Thyroid gland (tissue), 4 donors: Measurements from ENCODE around the gene STAT3. TPM values are rescaled to one million over a fixed set of nuclear protein-coding genes. Genes with fewer than 3 reads are reported as not detected.
"Not testable (repeated sequence)": the region's sequence is repeated elsewhere in the genome, so short reads cannot be mapped to it uniquely, and the experiment has no call there.

Source experiments
- DNase-seq, 2 donors: peaks; one replicate each; pipeline ENCODE4 v3.0.0-alpha.2; 2019
- H3K27ac ChIP-seq, 3 donors: fragments of 200-600 bp; sonication (generic); 1 replicate in 2 of 3; 2 replicates in 1 of 3; pipeline ENCODE4 v1.5.1; 2016 to 2019; ENCODE audit warnings: mild to moderate bottlenecking in 1 of 3, moderate library complexity in 1 of 3
- H3K27me3 ChIP-seq: fragments of 200-600 bp; sonication (generic); one replicate; pipeline ENCODE4 v1.5.1; 2019
- H3K36me3 ChIP-seq, 2 donors: fragments of 200-600 bp; sonication (generic); one replicate each; pipeline ENCODE4 v1.5.1; 2016 to 2019
- H3K4me1 ChIP-seq, 2 donors: fragments of 200-600 bp; sonication (generic); one replicate each; pipeline ENCODE4 v1.5.1; 2017 to 2019
- H3K4me3 ChIP-seq, 3 donors: fragments of 200-600 bp; sonication (generic); replicated peaks in 1 of 3; 1 replicate in 2 of 3; 2 replicates in 1 of 3; pipeline ENCODE4 v1.5.1; 2016; ENCODE audit warnings: mild to moderate bottlenecking in 1 of 3
- H3K9me3 ChIP-seq: fragments of 200-600 bp; sonication (generic); one replicate; pipeline ENCODE4 v1.5.1; 2017
- CTCF ChIP-seq, 6 experiments: fragments of 200-600 bp in 3 of 6; fragments of 450-650 bp in 3 of 6; sonication (generic) in 3 of 6; IDR thresholded peaks; one replicate each; pipeline ENCODE4 v1.5.1; 2016 to 2019; ENCODE audit warnings: antibody characterized with exemption in 6 of 6, mild to moderate bottlenecking in 2 of 6, inconsistent platforms in 1 of 6, moderate library complexity in 1 of 6
- POLR2A ChIP-seq, 2 donors: fragments of 450-650 bp; IDR thresholded peaks; one replicate each; pipeline ENCODE4 v1.6.1; 2017; ENCODE audit warnings: antibody characterized with exemption in 2 of 2, mild to moderate bottlenecking in 2 of 2, moderate library complexity in 1 of 2
- WGBS, 2 donors: methylation state at CpG; one replicate each; pipeline ENCODE4 v1.1.5; 2017; 5-methylcytosine and 5-hydroxymethylcytosine counted together
- intact Hi-C: fragments of 100-400 bp; cut with DNase I; formaldehyde crosslinking; loops from one replicate; pipeline ENCODE4 v1.15.1; 2023
- total RNA-seq, 4 donors: library from RNA; depleted of rRNA; stranded (reverse); fragments of >200 nt; gene quantifications; one replicate each; pipeline ENCODE4 v1.2.3, GENCODE V29; 2016

STAT3 gene
- total RNA-seq, 4 donors from 2014 or later, result 147 to 292 (median 206) TPM

GRCh38 chr17:42308446-42308845, 79.8 kb downstream of the STAT3 start:
- whole genome bisulfite sequencing, 2 donors, result 89 to 91% methylated on average over 7 of the region's 7 CpGs
- Histone ChIP-seq H3K27ac (peak overlapping the region in 1 of 3 donors; percentile 34), H3K36me3 (peaks cover 17 to 25% of the 10 kb centered on the region in 2 donors), H3K9me3 (no peaks in the 10 kb centered on the region), H3K4me3 (no peak overlapping the region), H3K27me3 (no peaks in the 10 kb centered on the region), H3K4me1 (peaks cover 19 to 26% of the 10 kb centered on the region in 2 donors)
- DNase-seq, result no peak
- intact Hi-C loops, result no loop called here
- TF ChIP-seq POLR2A (IDR thresholded peaks at IDR 0.05) (no peak), CTCF (IDR thresholded peaks at IDR 0.05) (no peak)

- H3K4me1 ChIP-seq, result peaks cover 15 to 20% of the 10 kb centered on the region in 2 donors
- 92 to 94% methylated on average over 19 of the region's 19 CpGs for WGBS, 2 donors
- intact Hi-C loops, result no loop called here
- no peaks in the 10 kb centered on the region for H3K27me3 ChIP-seq
- no peak for TF ChIP-seq POLR2A (IDR thresholded peaks at IDR 0.05)
- no peak for DNase-seq
- no peak overlapping the region for H3K4me3 ChIP-seq
- H3K9me3 ChIP-seq, result no peaks in the 10 kb centered on the region
- no peak overlapping the region for H3K27ac ChIP-seq
- peaks cover 17 to 26% of the 10 kb centered on the region in 2 donors for H3K36me3 ChIP-seq
These were observed 80.8 kb downstream of the STAT3 start for GRCh38 chr17:42307362-42307927.

GRCh38 chr17:42306385-42306667, 81.9 kb downstream of the STAT3 start:
- intact Hi-C loops, result no loop called here
- peaks cover 23 to 37% of the 10 kb centered on the region in 2 donors for H3K36me3 ChIP-seq
- no peak overlapping the region for H3K27ac ChIP-seq
- H3K4me1 ChIP-seq, result peaks cover 6 to 9% of the 10 kb centered on the region in 2 donors
- 95 to 96% methylated on average over 5 of the region's 5 CpGs for WGBS, 2 donors
- H3K4me3 ChIP-seq, result no peak overlapping the region
- H3K27me3 ChIP-seq, result no peaks in the 10 kb centered on the region
- DNase-seq, result no peak
- no peaks in the 10 kb centered on the region for H3K9me3 ChIP-seq
- TF ChIP-seq CTCF (IDR thresholded peaks at IDR 0.05) (no peak), POLR2A (IDR thresholded peaks at IDR 0.05) (no peak)

- H3K27ac ChIP-seq, result no peak overlapping the region
- H3K4me1 ChIP-seq, result peaks cover under 1 to 4% of the 10 kb centered on the region in 2 donors
- intact Hi-C loops, result no loop called here
- no peaks in the 10 kb centered on the region for H3K27me3 ChIP-seq
- 82 to 90% methylated on average over 16 to 18 of the region's 18 CpGs for WGBS, 2 donors
- H3K36me3 ChIP-seq, result peaks cover 28 to 42% of the 10 kb centered on the region in 2 donors
- no peak for TF ChIP-seq POLR2A (IDR thresholded peaks at IDR 0.05)
- TF ChIP-seq CTCF (IDR thresholded peaks at IDR 0.05), result no peak
- no peak for DNase-seq
- H3K9me3 ChIP-seq, result no peaks in the 10 kb centered on the region
- no peak overlapping the region for H3K4me3 ChIP-seq
These were observed 82.5 kb downstream of the STAT3 start for GRCh38 chr17:42305543-42306384.

GRCh38 chr17:42305031-42305330, 83.3 kb downstream of the STAT3 start:
- DNase-seq, H3K27me3 ChIP-seq, H3K27ac ChIP-seq, H3K4me1 ChIP-seq, intact Hi-C loops, H3K4me3 ChIP-seq, H3K9me3 ChIP-seq: not testable (repeated sequence)
- WGBS, 2 donors, result 97 to 100% methylated on average over 5 to 6 of the region's 6 CpGs
- H3K36me3 ChIP-seq, result peaks cover 29 to 42% of the 10 kb centered on the region in 2 donors
